IPS DF 6.9 (cell line): ENCODE measurements around the gene C19orf53.
"Not testable (repeated sequence)": the region's sequence is repeated elsewhere in the genome, so short reads cannot be mapped to it uniquely, and the experiment has no call there.

Experiments used
- DNase-seq: peaks from one replicate; pipeline ENCODE4 v3.0.0-alpha.2; 2013; ENCODE audit warnings: low read depth, low spot score
- H3K27ac ChIP-seq: one replicate; pipeline ENCODE4 v1.5.1; 2013; ENCODE audit warnings: low read length, control low read depth
- H3K27me3 ChIP-seq: 2 replicates; pipeline ENCODE4 v1.6.1; 2013; ENCODE audit warnings: mild to moderate bottlenecking, low read length; ENCODE audit not compliant: control insufficient read depth, insufficient read depth
- H3K36me3 ChIP-seq: 2 replicates; pipeline ENCODE4 v1.6.1; 2013; ENCODE audit warnings: low read length; ENCODE audit not compliant: control insufficient read depth, insufficient read depth
- H3K4me1 ChIP-seq: 2 replicates; pipeline ENCODE4 v1.6.1; 2013; ENCODE audit warnings: low read length; ENCODE audit not compliant: control insufficient read depth, insufficient read depth
- H3K4me3 ChIP-seq: 2 replicates; pipeline ENCODE4 v1.5.1; 2013; ENCODE audit warnings: mild to moderate bottlenecking, low read length
- H3K9me3 ChIP-seq: 2 replicates; pipeline ENCODE4 v1.6.1; 2013; ENCODE audit warnings: low read length, inconsistent platforms; ENCODE audit not compliant: control insufficient read depth, insufficient read depth
- WGBS: extraction: QIAGEN DNeasy Blood & Tissue Kit; methylation state at CpG from one replicate; pipeline ENCODE4 v1.1.7; 2013; ENCODE audit warnings: mixed read lengths, missing lambda C conversion rate; ENCODE audit not compliant: insufficient read length, insufficient coverage; 5-methylcytosine and 5-hydroxymethylcytosine counted together

The C19orf53 gene

DNA sequence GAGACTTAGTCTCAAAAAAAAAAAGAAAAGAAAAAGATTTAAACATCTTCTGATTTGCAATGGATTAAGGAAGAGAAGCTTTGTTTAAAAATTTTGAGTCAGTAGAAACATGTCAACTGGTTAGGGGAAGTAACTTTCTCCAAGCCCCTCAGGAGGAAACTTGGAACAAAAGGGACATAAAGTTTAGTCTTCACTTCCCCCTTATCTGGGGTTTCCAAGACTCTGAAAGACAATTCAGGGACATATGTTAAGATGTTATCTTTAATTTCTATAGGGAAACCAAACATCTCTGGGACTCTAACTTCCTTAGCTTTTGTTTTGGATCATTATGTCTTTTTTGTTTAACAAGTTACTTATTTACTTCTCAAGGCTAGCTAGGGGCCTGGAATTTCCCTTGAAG lies 30.1 kb upstream of the C19orf53 start:
- Histone ChIP-seq H3K4me3 (no peak overlapping the region), H3K4me1 (no peaks in the 10 kb centered on the region), H3K36me3 (no peaks in the 10 kb centered on the region), H3K27ac (no peak overlapping the region), H3K9me3 (no peaks in the 10 kb centered on the region), H3K27me3 (no peaks in the 10 kb centered on the region)
- DNase-seq: no peak

DNA sequence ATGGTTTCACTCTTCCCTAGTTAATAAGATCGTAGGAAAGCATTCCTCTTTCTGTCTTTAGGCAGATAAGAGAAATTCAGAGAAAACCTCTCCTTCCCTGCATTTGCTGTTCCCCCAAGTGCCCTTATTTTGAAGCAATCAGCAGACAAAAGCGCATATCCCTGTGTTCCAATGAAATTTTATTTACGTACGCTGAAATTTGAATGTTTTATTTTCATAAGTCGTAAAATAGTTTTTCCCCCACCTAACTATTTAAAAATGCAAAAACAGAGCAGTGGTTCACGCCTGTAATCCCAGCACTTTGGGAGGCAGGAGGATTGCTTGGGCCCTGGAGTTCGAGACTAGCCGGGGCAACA lies 27.2 kb upstream of the C19orf53 start:
- H3K27ac ChIP-seq: no peak overlapping the region
- H3K4me3 ChIP-seq: no peak overlapping the region

DNA sequence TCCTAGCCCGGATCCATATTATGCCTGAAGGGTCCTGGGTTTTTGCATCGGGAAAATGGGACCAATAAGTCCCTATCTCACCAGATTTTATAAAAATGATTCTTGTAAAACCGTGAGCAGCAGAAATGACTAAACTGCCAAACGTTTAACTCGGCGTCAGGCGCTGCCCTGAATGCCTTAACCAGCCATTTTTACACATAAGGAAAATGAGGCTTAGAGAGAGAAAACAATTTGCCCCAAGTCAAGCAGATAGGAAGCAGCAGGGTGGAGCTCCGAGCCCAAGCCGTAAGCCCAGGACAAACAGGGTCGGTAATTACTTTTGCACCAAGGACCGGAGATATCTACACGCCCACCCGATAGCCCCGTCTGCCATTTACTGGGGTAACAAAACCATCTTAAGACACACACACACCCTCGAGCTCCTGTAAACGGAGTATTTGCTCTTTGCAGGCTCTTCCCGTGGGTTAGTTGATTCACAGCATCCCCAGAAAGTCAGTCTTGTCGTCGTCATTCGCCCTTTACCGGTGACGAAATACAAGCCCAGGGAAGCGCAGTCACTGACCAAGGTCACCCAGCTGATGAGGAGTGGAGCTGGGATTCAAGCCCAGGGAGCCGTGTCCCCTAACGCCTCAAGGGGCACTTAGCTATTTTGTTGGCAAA lies 26.0 kb upstream of the C19orf53 start:
- Histone ChIP-seq H3K9me3 (no peaks in the 10 kb centered on the region), H3K27ac (no peak overlapping the region), H3K4me3 (peak overlapping the region; percentile 72), H3K36me3 (no peaks in the 10 kb centered on the region), H3K4me1 (no peaks in the 10 kb centered on the region), H3K27me3 (no peaks in the 10 kb centered on the region)
- no CpG with 5 or more reads among the region's 25 CpGs for WGBS
- no peak for DNase-seq

More for the DNA sequence above, 27.2 kb upstream of the C19orf53 start:
- no CpG with 5 or more reads among the region's 8 CpGs for WGBS
- DNase-seq: no peak
- Histone ChIP-seq H3K9me3 (no peaks in the 10 kb centered on the region), H3K4me1 (no peaks in the 10 kb centered on the region), H3K27me3 (no peaks in the 10 kb centered on the region), H3K36me3 (no peaks in the 10 kb centered on the region)

DNA sequence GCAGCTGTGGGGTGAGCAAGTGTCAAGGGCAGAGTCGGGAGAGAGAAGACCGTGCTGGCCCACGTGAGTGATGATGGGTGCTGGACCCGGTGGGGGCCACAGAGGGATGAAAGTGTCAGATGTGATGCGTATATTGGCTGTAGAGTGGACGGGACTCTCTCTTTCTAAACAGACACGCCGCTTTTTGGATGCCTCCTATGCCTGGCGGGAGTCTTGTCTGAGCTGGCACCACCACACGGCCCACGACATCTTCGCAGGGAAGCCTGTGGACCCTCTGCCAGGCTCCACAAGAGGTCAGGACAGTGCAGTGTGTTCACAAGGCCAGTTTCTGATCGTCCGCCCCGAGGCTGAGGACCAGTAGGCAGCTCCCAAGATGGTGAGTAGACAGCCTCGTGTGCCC lies 22.8 kb upstream of the C19orf53 start:
- Histone ChIP-seq H3K4me1 (no peaks in the 10 kb centered on the region), H3K9me3 (no peaks in the 10 kb centered on the region), H3K4me3 (no peak overlapping the region)

DNA sequence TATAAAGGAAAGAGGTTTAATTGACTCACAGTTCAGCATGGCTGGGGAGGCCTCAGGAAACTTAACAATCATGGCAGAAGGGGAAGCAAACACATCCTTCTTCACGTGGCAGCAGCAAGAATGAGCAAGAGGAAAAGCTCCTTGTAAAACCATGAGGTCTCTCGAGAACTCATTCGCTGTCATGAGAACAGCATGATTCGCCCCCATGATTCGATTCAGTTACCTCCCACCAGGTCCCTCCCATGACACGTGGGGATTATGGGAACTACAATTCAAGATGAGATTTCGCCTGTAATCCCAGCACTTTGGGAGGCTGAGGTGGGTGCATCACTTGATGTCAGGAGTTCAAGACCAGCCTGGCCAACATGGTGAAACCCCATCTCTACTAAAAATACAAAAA lies 20.6 kb upstream of the C19orf53 start:
- H3K36me3 ChIP-seq: peaks cover 10% of the 10 kb centered on the region; the same call in 1 of the 2 replicates
- not testable (repeated sequence) for H3K9me3 ChIP-seq, H3K4me1 ChIP-seq, H3K27ac ChIP-seq, DNase-seq, H3K27me3 ChIP-seq, H3K4me3 ChIP-seq
- no CpG with 5 or more reads among the region's 7 CpGs for WGBS

More for the DNA sequence above, 22.8 kb upstream of the C19orf53 start:
- Histone ChIP-seq H3K36me3 (0 out of 2 replicates have a peak, but pooled peaks cover 7% of the 10 kb centered on the region), H3K27ac (no peak overlapping the region), H3K27me3 (no peaks in the 10 kb centered on the region)
- no peak for DNase-seq
- no CpG with 5 or more reads among the region's 16 CpGs for WGBS

DNA sequence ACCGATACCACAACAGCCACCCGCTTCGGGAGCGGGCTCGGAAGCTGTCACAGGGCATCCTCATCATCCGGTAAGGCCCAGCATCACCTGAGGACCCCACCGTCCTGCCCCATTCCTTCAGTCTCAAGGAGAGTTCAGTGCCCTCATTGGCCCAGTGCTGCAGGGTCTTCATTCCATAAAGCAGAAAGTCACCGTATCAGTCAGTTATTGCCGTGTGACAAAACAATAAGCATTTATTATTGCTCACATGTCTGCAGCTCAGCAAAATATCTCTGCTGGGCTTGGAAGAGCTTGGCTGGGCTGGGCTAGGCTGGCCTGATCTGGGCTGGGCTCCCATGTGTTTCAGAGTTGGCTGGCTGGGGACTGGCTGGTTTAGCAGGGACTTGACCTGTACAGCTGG lies 18.0 kb upstream of the C19orf53 start:
- Histone ChIP-seq H3K36me3 (peaks cover 19% of the 10 kb centered on the region), H3K4me3 (no peak overlapping the region), H3K4me1 (no peaks in the 10 kb centered on the region), H3K9me3 (no peaks in the 10 kb centered on the region), H3K27ac (no peak overlapping the region), H3K27me3 (no peaks in the 10 kb centered on the region)
- no peak for DNase-seq
- WGBS: no CpG with 5 or more reads among the region's 9 CpGs

DNA sequence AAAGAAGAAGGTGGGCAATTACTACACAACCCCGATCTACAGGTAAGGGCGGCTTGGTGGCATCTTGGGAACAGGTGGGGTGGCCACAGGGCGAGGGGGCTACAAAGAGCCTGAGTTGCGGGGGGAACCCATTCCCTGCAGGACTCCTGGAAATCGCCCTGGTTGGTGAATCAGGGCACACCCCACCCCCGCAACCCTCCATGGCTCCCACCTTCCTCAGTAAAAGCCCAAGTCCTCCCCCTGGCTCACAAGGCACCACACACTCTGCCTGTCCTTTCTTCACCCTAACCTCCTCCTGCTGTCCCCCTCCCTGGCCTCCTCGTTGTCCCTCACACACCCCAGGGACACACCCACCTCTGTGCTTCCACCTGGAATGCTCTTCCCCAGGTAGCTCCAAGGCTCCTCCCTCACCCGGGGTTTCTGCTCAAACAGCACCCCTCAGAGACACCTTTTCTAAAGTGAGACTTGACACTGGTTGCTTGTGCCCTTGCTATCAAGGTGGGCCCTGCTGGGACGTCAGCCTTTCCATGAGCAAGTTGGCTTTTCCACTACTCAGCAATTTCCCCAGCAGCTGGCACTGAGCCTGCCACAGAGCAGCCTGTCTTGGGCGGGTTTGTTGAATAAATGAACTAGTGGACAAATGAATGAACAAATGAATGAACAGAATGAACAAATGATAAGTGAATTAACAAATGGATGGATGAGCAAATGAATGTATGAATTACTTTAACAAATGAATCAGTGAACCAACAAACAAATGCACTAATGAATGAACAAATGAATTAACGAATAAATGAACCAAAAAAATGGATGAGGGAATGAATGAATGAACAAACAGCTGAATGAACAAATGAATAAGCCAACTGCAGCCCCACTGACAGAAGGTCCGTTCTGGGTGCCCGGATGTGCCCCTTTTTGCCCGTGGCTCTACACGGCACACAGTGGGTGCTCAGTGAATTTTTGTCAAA lies 16.2 kb upstream of the C19orf53 start:
- peaks cover 21% of the 10 kb centered on the region for H3K36me3 ChIP-seq

DNA sequence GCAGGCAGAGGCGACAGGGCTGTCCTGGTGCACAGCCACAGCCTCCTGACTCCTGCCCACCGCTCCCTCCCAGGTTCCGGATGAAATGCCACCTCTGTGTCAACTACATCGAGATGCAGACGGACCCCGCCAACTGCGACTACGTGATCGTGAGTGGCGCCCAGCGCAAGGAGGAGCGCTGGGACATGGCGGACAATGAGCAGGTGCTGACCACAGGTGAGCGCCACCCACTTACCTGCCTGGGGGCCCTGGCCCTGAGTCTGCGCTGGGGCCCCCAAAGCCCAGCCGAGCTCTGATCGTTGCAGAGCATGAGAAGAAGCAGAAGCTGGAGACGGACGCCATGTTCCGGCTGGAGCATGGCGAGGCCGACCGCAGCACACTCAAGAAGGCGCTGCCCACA lies 15.5 kb upstream of the C19orf53 start:
- Histone ChIP-seq H3K27me3 (no peaks in the 10 kb centered on the region), H3K36me3 (peaks cover 21% of the 10 kb centered on the region), H3K4me1 (no peaks in the 10 kb centered on the region), H3K9me3 (no peaks in the 10 kb centered on the region), H3K4me3 (no peak overlapping the region), H3K27ac (no peak overlapping the region)
- no CpG with 5 or more reads among the region's 24 CpGs for WGBS
- DNase-seq: no peak

More for the DNA sequence above, 16.2 kb upstream of the C19orf53 start:
- no peak overlapping the region for H3K4me3 ChIP-seq
- H3K27ac ChIP-seq: no peak overlapping the region
- H3K27me3 ChIP-seq: no peaks in the 10 kb centered on the region
- DNase-seq: no peak
- no peaks in the 10 kb centered on the region for H3K4me1 ChIP-seq
- H3K9me3 ChIP-seq: no peaks in the 10 kb centered on the region
- no CpG with 5 or more reads among the region's 15 CpGs for WGBS

DNA sequence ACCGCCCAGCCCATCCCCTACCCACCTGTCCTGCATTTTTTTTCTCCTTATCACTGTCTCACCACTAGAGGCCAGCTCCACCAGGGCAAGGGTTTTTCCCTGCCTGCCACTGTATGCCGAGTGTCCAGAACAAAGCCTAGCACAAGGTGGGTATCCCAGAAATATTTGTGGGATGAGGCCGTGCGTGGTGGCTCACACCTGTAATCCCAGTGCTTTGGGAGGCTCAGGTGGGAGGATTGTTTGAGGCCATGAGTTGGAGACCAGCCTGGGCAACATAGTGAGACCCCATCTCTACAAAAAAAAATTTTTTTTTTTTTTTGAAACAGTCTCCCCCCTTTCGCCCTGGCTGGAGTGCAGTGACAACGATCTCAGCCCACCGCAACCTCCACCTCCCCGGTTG lies 12.8 kb upstream of the C19orf53 start:
- Histone ChIP-seq H3K36me3 (peaks cover 14% of the 10 kb centered on the region), H3K27ac (no peak overlapping the region), H3K4me1 (peaks cover 2% of the 10 kb centered on the region; the same call in 1 of the 2 replicates), H3K4me3 (no peak overlapping the region), H3K27me3 (no peaks in the 10 kb centered on the region), H3K9me3 (no peaks in the 10 kb centered on the region)
- DNase-seq: no peak
- no CpG with 5 or more reads among the region's 8 CpGs for WGBS

DNA sequence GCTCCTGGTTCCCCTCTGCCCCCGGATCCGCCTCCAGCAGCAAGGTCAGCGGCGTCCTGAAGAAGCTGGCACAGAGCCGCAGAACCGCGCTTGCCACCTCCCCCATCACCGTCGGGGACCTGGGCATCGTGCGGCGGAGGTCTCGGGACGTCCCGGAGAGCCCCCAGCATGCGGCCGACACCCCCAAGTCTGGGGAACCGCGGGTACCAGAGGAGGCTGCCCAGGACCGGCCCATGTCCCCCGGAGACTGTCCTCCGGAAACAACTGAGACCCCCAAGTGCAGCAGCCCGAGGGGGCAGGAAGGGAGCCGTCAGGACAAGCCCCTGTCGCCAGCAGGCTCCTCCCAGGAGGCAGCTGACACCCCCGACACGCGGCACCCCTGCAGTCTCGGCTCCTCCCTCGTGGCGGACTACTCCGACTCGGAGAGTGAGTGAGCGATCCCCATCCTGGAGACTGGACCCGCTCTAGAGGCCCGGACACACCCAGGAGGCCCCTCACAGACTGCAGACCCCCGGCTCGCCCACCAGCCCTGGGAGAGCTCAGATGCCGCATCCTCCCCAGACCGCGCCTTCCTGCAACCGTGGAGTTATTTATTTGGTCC lies 11.5 kb upstream of the C19orf53 start:
- no peaks in the 10 kb centered on the region for H3K9me3 ChIP-seq
- no peak overlapping the region for H3K4me3 ChIP-seq
- no peak overlapping the region for H3K27ac ChIP-seq
- no peak for DNase-seq
- peaks cover 14% of the 10 kb centered on the region for H3K36me3 ChIP-seq
- peaks cover 2% of the 10 kb centered on the region; the same call in 1 of the 2 replicates for H3K4me1 ChIP-seq
- no CpG with 5 or more reads among the region's 42 CpGs for WGBS
- no peaks in the 10 kb centered on the region for H3K27me3 ChIP-seq
